HG02623 (cell line): ENCODE results near the gene SYT17.

ENCODE experiments used
- ATAC-seq: cut with Tn5 transposase; IDR thresholded peaks from one replicate; pipeline ENCODE4 v1.9.1; 2021; ENCODE audit warnings: moderate library complexity; ENCODE audit not compliant: unreplicated experiment

Gene SYT17

GRCh38 chr16:19245326-19245925 lies 77.4 kb downstream of the SYT17 start:
- ATAC-seq: no peak

- no peak for ATAC-seq
Observed at GRCh38 chr16:19252904-19253303, 84.9 kb downstream of the SYT17 start.

GRCh38 chr16:19254611-19255010 lies 86.6 kb downstream of the SYT17 start:
- no peak for ATAC-seq

DNA sequence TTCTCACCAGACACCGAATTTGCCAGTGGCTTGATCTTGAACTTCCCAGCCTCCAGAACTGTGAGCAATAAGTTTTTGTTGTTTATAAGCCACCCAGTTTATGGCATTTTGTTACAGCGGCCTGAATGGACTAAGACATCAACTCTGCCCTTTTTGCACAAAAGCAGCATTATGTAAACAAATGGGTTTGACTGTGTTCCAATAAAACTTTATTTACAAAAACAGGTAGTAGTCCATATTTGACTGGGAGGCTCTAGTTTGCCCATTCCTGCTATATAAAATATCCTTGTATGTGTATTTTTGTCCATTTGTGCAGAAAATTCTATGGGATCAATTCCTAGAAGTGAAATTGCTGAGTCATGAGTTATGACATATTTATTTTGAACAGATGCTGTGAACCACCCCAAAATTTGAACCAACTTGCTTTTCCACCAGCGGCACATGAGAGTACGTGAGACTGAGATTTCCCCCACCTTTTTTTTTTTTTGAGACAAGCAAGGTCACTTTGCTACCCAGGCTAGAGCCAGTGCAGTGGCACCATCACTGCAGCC lies 96.2 kb downstream of the SYT17 start:
- ATAC-seq: no peak

DNA sequence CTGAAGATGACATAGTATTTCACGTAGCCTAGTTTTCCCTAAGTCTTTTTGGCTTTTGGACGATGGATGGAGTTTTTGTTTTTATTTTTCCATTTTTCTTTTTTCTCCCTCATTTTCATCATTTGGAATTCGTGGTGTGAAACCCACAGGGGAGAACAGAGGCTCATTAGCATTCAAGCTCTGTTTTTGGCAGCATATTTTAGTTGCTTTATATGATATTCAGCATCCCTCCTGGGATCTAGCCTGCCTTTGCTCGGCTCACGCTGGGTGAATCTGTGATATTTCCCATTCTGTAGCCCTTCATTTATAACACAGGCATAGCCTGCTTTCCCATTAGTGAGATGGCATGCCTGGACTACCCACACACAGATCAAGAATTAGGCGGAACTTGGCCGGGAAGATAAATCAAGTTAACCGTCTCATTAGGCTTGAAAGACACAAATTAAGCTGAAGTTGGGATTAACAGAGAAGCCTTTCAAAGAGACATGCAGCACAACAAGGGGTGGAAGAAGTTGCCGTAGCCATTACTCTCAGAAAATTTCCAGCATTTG lies 97.4 kb downstream of the SYT17 start:
- ATAC-seq: no peak

- ATAC-seq: no peak
Observed at GRCh38 chr16:19266774-19267173, 98.7 kb downstream of the SYT17 start.

DNA sequence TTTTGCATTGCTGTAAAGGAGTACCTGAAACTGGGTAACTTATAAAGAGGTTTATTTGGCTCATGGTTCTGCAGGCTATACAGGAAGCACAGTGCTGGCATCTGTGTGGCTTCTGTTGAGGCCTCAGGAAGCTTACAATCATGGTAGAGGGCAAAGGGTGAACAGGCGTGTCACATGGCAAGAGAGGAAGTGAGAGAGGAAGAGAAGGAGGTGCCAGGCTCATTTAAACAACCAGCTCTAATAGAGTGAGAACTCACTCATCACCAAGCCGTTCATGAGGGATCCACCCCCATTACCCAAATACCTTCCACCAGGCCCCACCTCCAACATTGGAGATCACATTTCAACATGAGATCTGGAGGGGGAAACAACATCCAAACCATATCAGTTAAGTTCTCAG lies 101.1 kb downstream of the SYT17 start:
- ATAC-seq: no peak

GRCh38 chr16:19274165-19274797 lies 106.2 kb downstream of the SYT17 start:
- ATAC-seq: no peak

DNA sequence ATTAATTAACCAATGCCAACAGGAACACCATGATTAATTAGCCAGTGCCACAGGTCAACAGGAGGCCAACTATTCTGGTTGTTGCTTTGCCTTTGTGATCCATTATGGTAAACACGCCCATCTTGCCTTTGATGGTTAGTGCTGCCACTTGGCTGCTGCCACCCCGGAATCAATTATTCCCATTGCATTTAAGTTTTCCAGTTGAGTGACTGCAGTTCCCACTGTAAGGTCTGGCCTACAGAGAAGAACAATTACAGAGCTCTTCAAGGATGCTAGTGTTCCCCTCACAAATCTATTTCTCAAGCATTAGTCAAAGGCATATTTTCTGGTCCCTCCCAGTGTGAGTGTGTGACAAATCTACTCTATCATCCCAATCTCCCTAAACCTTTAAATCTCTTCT lies 110.4 kb downstream of the SYT17 start:
- ATAC-seq: no peak

GRCh38 chr16:19281246-19281645 lies 113.2 kb downstream of the SYT17 start:
- ATAC-seq: no peak

DNA sequence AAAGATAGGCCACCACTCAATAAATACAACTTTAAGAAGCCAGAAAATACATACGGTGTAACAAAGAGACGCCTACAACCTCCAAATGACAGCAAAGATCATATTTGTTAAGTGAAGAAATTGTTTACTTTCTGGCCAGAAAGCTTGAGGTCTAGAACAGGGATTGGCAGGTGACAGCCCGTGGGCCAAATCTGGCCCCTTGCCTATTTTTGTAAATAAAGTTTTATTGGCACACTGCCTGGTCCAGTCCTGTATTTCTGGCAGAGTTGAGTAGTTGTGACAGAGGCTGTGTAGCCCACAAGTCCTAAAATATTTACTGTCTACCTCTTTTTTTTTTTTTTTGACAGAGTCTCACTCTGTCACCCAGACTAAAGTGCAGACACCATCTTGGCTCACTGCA lies 114.1 kb downstream of the SYT17 start:
- no peak for ATAC-seq

DNA sequence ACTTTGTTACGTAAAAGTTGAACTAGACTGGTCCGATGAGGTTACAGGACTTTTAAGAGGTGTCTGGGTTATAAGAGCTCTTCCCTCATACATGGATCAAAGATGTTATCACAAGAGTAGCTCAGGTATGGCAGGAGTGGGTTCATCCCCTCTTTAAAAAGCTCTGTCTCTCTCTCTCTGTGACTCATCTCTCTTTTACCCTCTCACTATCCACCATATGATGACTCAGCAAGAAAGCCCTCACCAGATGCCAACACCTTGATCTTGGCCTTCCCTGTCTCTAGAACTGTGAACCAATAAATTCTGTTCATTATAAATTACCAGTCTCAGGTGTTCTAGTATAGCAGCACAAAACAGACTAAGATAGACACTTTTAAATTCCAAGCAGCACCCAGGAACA lies 115.6 kb downstream of the SYT17 start:
- no peak for ATAC-seq

DNA sequence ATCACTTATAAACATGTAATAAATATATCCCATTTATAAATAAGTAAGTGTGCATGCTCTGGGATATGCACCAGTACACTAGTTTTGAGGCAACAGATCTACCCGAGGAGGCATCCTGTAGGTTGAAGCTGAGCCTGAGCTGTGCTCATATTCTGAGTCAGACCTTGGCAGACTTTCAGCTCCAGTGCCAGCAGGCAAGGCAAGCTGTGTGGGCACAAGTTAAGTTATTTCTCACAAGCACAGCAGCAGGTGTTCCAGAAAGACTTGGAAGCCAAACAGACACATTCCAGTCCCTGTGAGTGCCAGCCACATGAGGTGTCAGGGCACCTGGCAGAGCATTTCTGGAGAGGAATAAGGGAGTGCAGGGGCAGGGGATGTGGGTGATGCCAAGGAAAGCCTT lies 116.2 kb downstream of the SYT17 start:
- no peak for ATAC-seq

- no peak for ATAC-seq
Observed at GRCh38 chr16:19285431-19285830, 117.4 kb downstream of the SYT17 start, which contains the start of gene CLEC19A. Gene CLEC19A (plus strand): TSS chr16:19285731. CDS start chr16:19285852, 121 bp downstream.

DNA sequence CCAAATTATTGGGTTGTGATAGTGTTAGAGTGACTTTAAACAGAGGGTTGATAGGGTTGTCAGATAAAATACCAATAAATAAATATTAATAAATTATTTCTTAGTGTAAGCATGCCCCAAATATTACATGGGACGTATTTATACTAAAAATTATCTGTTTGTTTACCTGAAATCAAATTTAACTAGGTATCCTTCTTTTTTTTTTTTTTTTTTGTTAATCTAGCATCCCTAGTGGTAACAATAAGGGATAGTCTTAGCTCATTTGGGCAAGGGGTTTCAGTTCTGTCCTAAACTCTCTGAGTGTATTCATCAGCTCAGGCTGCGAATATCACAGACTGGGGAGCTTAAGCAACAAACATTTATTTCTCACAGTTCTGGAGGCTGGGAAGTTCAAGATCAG lies 118.8 kb downstream of the SYT17 start:
- no peak for ATAC-seq

GRCh38 chr16:19287241-19287640 lies 119.2 kb downstream of the SYT17 start:
- no peak for ATAC-seq

GRCh38 chr16:19288872-19289799 lies 121.1 kb downstream of the SYT17 start:
- ATAC-seq: no peak

GRCh38 chr16:19289811-19290485 lies 121.9 kb downstream of the SYT17 start:
- no peak for ATAC-seq

DNA sequence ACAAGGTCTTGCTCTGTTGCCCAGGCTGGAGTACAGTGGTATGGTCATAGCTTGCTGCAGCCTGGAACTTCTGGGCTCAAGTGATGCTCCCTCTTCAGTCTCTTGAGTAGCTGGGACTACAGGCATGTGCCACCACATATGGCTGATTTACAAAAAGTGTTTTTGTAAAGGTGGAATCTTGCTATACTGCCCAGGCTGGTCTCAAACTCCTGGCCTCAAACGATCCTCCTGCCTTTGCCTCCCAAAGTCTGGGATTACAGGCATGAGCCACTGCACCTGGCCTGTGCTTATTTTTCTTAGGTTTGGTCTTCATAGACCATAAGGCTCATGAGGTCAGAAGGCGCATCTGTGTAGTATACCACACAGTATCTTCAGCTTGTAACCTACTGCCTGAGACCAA lies 122.8 kb downstream of the SYT17 start:
- ATAC-seq: no peak

DNA sequence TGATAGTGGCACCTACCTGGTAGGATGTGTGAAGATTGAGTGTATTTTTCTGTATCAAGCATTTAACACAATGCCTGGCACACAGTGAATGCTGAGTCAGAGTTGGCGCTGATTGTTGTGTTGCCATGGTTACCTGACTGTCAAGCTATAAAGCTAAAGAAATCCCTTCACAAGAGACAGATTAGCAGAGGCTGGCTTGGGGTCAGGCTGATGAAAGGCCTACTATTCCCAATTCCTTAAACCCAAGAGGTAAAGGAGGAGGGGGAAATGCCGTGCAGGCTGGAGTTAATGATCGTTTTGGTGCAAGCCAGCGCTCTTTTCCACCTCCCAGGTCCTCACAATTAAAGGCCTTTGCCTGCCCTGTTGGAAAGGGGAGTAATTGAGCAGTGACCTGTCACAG lies 123.4 kb downstream of the SYT17 start:
- ATAC-seq: no peak

DNA sequence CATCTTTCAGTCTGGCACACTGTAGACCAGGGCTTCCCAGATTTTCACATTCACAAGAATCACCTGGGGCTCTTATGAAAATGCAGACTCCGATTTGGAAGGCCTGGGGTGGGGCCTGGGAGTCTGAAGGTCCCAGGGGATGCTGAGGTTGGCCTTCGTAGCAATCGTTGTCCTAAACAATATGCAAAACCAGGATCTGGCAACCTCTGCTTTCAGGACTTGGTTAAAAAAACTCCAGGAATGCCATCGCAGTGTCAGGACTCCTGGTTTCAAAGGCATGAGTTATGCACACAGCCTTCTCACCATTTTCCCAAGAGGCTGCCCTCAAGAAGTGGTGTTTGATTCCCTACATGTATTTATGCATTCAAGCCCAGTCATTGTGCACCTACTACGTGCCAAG lies 124.1 kb downstream of the SYT17 start:
- no peak for ATAC-seq
